ENCODE data around the gene OR6N1.

- no peak for TF ChIP-seq POLR2A (IDR thresholded peaks at IDR 0.05; ENCODE audit: borderline replicate concordance, extremely low read depth, insufficient read depth, insufficient read length)
- TF ChIP-seq EZH2 (IDR thresholded peaks at IDR 0.05), result no peak
- TF ChIP-seq, protein P1, sequence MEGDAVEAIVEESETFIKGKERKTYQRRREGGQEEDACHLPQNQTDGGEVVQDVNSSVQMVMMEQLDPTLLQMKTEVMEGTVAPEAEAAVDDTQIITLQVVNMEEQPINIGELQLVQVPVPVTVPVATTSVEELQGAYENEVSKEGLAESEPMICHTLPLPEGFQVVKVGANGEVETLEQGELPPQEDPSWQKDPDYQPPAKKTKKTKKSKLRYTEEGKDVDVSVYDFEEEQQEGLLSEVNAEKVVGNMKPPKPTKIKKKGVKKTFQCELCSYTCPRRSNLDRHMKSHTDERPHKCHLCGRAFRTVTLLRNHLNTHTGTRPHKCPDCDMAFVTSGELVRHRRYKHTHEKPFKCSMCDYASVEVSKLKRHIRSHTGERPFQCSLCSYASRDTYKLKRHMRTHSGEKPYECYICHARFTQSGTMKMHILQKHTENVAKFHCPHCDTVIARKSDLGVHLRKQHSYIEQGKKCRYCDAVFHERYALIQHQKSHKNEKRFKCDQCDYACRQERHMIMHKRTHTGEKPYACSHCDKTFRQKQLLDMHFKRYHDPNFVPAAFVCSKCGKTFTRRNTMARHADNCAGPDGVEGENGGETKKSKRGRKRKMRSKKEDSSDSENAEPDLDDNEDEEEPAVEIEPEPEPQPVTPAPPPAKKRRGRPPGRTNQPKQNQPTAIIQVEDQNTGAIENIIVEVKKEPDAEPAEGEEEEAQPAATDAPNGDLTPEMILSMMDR (IDR thresholded peaks at IDR 0.05 in 2 of 3, conservative IDR thresholded peaks at IDR 0.05 in 1 of 3; ENCODE audit: borderline replicate concordance in 1 of 3, insufficient read depth in 1 of 3, low read depth in 2 of 3, low read length in 2 of 3), result no peak
- TF ChIP-seq, protein P2, sequence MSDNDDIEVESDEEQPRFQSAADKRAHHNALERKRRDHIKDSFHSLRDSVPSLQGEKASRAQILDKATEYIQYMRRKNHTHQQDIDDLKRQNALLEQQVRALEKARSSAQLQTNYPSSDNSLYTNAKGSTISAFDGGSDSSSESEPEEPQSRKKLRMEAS (IDR thresholded peaks at IDR 0.05), result no peak
- no peak for TF ChIP-seq JUND (IDR thresholded peaks at IDR 0.05)
- TF ChIP-seq SP1 (IDR thresholded peaks at IDR 0.05; ENCODE audit: low read depth), result no peak
- TF ChIP-seq ZNF274 (IDR thresholded peaks at IDR 0.05; ENCODE audit: low read depth, low read length), result no peak
- TF ChIP-seq POLR2AphosphoS5 (IDR thresholded peaks at IDR 0.05; ENCODE audit: low read depth, low read length), result no peak
- no peak for TF ChIP-seq SIN3A (IDR thresholded peaks at IDR 0.05; ENCODE audit: low read depth)
- no peak for TF ChIP-seq EGR1 (IDR thresholded peaks at IDR 0.05; ENCODE audit: low read depth)
- no peak for TF ChIP-seq RAD21 (IDR thresholded peaks at IDR 0.05; ENCODE audit: low read depth)
Measured at GRCh38 chr1:158752155-158752712, 19.8 kb downstream of the OR6N1 start.
